Measurements from ENCODE around the gene ARF5.
"Not testable (repeated sequence)": the region's sequence is repeated elsewhere in the genome, so short reads cannot be mapped to it uniquely, and the experiment has no call there.

Gene ARF5

DNA sequence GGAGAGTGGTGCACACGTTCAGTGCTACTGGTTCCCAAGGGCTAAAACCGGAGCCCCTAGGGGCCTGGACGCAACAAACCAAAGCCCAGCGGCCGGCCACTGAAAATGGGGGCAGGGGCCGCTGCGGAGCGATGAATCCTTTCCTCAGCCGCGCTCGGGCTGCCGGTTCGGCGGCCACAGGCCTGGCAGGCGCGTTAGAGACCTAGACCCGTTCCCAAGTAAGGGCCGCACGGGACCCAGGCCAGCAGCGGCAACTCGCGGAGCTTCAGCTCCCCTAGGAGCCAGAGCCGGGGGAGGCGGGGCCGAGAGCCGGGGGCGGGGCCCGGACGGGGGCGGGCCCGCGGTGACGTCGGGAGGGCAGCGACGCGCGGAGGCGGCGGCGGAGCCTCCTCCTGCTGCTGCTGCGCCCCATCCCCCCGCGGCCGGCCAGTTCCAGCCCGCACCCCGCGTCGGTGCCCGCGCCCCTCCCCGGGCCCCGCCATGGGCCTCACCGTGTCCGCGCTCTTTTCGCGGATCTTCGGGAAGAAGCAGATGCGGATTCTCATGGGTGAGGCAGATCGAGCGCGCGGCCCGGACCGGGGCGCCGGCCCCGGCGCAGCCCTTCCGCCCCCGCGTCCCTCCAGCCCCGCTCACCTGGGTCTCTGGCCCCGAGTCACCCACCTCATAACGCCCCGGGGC, at the start of gene ARF5:
Gene ARF5 (plus strand): TSS at position 393 of the 678 bp plus-strand sequence. CDS start 88 bp downstream, at position 481.
- DNase-seq: peak; percentile 95

GRCh38 chr7:127539116-127539515, 49.1 kb upstream of the ARF5 start:
- DNase-seq: no peak

DNA sequence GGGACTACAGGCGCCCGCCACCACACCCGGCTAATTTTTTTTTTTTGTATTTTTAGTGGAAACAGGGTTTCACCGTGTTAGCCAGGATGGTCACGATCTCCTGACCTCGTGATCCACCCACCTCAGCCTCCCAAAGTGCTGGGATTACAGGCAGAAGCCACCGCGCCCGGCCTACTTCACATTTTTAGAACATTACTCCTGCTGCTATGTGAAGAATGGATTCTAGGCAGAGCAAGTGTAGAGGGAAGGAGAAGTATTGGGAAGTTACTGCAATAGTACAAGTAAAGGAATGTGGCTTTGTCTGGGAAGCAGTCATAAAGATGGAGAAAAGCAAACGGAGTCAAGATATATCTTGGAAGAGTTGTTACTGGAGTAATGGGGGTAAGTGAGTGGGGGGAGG, 47.8 kb upstream of the ARF5 start:
- DNase-seq: not testable (repeated sequence)

GRCh38 chr7:127541548-127541947, 46.7 kb upstream of the ARF5 start:
- no peak for DNase-seq

DNA sequence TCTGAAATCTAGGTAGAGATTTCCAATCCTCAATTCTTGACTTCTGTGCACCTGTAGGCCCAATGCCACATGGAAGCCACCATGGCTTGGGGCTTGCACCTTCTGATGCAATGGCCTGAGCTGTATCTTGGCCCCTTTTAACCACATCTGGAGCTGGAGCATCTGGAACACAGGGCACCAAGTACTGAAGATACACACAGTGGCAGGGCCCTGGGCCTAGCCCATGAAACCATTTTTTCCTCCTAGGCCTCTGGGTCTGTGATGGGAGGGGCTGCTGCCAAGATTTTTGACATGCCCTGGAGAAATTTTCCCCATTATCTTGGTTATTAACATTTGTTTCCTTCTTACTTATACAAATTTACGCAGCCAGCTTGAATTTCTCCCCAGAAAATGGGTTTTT, 41.9 kb upstream of the ARF5 start:
- DNase-seq: no peak

DNA sequence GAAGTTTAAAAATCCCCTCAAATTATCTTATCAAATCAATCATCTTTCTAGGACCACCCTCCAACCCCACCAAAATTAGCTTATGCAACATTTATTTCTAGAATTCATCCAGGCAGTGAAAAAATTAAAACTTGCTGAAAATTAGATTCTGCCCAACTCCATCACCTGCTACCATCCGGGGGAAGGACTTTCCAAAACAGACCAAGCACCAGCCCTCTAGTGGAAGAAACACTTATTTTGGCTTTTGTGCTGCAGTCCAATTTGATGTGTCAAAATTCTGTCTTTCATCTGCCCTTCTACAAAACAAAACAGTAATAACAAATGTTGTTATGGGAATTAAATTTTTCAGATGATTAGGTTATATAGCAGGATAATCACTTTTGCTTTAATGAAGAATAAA, 38.0 kb upstream of the ARF5 start:
- DNase-seq: no peak

DNA sequence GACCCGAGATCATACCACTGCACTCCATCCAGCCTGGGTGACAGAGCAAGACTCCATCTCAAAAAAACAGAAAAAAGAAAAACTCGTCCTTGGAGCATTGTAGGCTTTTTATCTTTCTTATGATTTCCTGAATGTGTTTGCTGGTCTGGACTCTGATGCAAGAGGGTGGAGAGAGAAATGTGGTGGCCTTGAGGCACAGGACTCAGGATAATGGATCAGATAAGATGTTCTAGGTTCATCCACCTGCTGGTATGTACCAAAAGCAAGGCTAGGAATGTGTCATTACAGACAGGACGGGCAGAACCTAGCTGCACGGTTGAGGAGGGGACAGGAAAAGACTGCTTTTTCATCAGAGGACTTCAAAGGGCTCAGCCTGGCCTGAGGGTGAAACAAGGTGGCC, 36.3 kb upstream of the ARF5 start:
- DNase-seq: no peak

DNA sequence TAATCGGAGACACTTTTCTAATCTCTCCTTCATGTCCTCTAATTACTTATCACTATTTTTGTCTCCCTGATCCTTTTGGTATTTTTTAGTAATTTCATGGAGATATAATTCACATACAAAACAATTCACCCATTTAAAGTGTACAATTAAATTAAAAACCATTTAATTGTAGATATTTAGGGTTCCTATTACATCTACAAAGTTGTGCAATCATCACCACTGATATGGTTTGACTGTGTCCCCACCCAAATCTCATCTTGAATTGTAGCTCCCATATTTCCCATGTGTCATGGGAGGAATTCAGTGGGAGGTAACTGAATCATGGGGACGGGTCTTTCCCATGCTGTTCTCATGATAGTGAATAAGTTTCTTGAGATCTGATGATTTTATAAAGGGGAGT, 31.8 kb upstream of the ARF5 start:
- DNase-seq: no peak

DNA sequence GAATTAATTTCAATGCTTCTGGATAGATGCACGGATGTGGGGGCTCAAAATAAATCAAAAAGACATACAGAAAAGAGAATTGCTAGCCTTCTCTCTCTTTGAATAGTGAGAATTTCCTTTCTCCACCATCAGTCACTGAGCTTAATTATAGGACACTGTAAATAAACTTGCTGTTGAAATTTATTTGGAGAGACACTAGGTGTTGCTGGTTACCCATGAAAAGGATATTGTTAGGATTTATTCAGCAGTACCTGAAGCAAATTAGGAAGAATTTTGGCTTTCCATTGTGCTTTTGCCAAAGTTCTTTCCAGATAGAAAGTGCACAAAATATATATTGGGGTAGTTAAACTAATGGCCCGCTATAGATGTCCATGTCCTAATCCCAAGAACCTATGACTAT, 30.4 kb upstream of the ARF5 start:
- no peak for DNase-seq

- no peak for DNase-seq
These were observed 22.0 kb upstream of the ARF5 start for GRCh38 chr7:127566242-127566641.

DNA sequence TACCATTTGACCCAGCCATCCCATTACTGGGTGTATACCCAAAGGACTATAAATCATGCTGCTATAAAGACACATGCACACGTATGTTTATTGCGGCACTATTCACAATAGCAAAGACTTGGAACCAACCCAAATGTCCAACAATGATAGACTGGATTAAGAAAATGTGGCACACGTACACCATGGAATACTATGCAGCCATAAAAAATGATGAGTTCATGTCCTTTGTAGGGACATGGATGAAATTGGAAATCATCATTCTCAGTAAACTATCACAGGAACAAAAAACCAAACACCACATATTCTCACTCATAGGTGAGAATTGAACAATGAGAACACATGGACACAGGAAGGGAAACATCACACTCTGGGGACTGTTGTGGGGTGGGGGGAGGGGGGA, 20.2 kb upstream of the ARF5 start:
- not testable (repeated sequence) for DNase-seq

GRCh38 chr7:127571741-127572505, 16.3 kb upstream of the ARF5 start:
- DNase-seq: no peak

DNA sequence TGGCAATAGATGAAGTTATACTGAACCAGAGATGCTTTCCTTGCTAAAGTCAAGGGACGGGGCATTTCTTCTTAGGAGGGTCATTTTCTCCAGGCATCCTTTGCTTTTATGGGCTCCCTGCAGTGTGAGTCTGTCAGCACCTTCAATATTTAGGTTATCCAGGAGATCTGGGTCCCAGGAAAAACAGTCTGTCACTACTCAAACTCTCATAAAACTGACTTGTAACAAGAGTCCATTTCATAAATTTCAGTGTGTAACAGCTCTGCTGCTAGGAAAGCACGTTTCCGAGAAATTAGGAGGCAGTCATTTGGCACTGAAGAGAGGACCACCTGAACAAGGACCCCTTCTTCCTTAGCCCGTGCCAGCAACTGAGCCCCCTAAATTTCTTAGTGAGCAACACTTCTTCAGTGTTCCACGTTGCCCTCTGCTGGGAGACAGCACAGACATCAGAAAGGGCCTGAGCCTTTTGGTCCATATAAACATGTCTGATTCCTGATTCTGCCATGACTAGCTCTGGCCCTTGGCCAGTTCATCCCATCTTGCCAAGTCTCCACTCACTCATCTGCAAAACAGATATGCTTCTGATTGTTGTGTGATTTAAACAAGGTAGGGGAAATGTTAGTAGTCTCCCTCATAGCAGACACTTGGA, 10.1 kb upstream of the ARF5 start:
- no peak for DNase-seq

DNA sequence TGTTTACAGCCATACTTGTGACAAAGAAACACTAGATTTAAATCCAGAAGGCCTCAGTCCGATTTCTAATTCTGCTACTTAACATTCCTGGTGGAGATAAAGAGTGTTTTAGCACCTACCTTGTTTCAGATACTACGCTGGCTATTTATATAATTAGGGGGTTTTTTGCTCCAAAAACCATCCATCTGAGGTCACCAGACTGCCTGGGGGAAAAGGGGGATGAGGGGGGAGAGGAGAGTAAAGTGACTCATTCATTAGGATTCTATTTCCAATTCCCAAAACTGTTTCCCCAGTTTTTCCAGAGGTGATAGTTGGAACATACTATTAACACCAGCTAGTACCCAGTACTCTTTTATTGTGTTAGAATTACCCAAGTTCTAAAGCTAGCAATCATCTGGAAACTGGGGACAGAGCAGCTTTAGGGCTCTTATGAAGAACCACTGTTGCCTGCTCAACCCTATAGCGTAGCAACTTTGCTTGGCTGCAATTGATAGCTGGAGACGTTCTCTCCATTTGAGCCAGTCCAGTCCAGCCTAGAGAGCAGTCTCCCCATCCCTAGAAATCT, 9.4 kb upstream of the ARF5 start:
- DNase-seq: no peak

DNA sequence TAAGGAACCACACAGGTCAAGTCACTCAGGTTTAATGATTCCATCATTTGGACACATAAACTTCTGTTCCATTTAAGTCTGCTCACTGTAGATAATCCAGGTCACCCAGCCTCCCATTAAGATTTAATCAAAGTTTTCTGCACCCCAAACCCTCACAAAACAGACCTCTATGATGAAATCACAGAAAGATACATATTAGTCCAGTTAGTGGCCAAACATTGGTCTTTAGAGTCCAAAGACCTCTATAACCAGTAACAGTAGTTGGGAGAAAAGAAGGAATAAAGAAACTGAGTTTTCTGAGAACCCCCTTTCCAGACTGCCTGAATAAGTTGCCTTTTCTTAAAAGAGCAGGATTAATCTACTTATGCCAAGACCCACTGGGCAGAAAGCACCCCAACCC, 7.6 kb upstream of the ARF5 start:
- DNase-seq: no peak

- DNase-seq: no peak
These were observed 6.5 kb upstream of the ARF5 start for GRCh38 chr7:127581716-127582115.

DNA sequence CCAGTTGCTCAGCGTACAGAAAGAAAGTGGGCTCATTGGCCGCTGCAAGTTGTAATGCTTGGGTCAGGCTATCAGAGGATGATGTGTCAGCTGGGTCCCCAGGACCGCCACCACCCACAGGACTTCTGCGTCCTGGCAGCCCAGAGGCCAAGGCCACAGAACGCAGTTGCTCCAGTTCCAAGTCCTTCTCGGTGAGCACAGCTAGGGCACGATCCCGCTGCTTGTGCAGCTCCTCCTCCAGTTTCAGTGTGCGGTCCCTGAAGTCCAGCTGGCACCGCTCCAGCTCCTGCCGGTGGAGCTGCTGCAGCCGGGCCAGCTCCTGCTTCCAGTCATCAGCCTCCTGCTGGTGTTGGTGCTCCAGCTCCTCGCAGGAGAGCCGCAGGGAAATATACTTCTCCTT, 5.8 kb upstream of the ARF5 start:
- no peak for DNase-seq

GRCh38 chr7:127584648-127585043, 3.6 kb upstream of the ARF5 start:
- DNase-seq: no peak

- peak; percentile 96 for DNase-seq
These were observed 2.9 kb upstream of the ARF5 start, which contains the start of gene GCC1 for GRCh38 chr7:127585044-127585953. GCC1 (minus strand) TSS chr7:127585596; CDS start chr7:127585182, 414 bp downstream.

DNA sequence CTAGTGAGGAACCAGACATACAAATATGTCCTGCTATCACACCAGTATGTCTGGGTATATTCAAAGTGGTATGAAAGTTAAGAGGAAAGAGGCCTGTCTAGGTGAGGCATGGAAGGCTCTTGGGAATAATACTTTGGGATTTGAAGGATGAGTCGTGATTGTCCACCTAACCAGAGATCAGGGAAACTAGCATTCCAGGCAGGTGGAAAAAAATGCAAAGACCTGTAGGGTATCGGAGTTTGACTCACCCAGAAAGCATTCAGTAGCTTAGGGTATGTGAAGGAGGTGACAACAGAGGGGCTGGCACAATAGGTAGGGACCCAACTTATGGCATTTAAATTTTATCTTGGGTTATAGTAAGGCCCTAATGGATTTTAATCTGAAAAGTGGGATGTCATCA, 1.9 kb upstream of the ARF5 start:
- DNase-seq: no peak

- no peak for DNase-seq
These were observed 570 bp upstream of the ARF5 start for GRCh38 chr7:127587663-127588018.

- DNase-seq: peak; percentile 64
These were observed 679 bp downstream of the ARF5 start for GRCh38 chr7:127588697-127589482.

Data from femur (tissue), 1 donor.